Spleen (tissue), 11 donors: Measurements from ENCODE around the gene LITAF. TPM values are rescaled to one million over a fixed set of nuclear protein-coding genes. Genes with fewer than 3 reads are reported as not detected.
"Not testable (repeated sequence)": the region's sequence is repeated elsewhere in the genome, so short reads cannot be mapped to it uniquely, and the experiment has no call there.

ENCODE experiments used
- DNase-seq: peaks from one replicate; pipeline ENCODE4 v3.0.0-alpha.2; 2020
- H3K27ac ChIP-seq, 8 donors: fragments of 200-600 bp; sonication (generic) in 7 of 8; 1 replicate in 4 of 8; 2 replicates in 4 of 8; pipeline versions ENCODE4 v1.5.0 to v1.8.0; 2016 to 2021; ENCODE audit warnings: inconsistent platforms in 4 of 8, mild to moderate bottlenecking in 4 of 8, moderate library complexity in 1 of 8
- H3K27me3 ChIP-seq, 7 donors: fragments of 200-600 bp; sonication (generic) in 6 of 7; replicated peaks in 1 of 7; 1 replicate in 4 of 7; 2 replicates in 3 of 7; pipeline versions ENCODE4 v1.5.0 to v1.8.0; 2016 to 2021; ENCODE audit warnings: inconsistent platforms in 3 of 7, mild to moderate bottlenecking in 1 of 7
- H3K36me3 ChIP-seq, 6 donors: fragments of 200-600 bp; sonication (generic) in 5 of 6; 1 replicate in 4 of 6; 2 replicates in 2 of 6; pipeline versions ENCODE4 v1.5.0 to v1.8.0; 2016 to 2021; ENCODE audit warnings: inconsistent platforms in 2 of 6
- H3K4me1 ChIP-seq, 6 donors: fragments of 200-600 bp; sonication (generic) in 5 of 6; 1 replicate in 3 of 6; 2 replicates in 3 of 6; pipeline versions ENCODE4 v1.5.0 to v1.8.0; 2016 to 2021; ENCODE audit warnings: inconsistent platforms in 3 of 6
- H3K4me3 ChIP-seq, 8 donors: fragments of 200-600 bp; sonication (generic) in 7 of 8; 1 replicate in 4 of 8; 2 replicates in 4 of 8; pipeline versions ENCODE4 v1.5.0 to v1.8.0; 2016 to 2021; ENCODE audit warnings: inconsistent platforms in 4 of 8, mild to moderate bottlenecking in 4 of 8, moderate library complexity in 2 of 8
- H3K9me3 ChIP-seq, 8 donors: fragments of 200-600 bp; sonication (generic) in 7 of 8; 1 replicate in 4 of 8; 2 replicates in 4 of 8; pipeline versions ENCODE4 v1.5.0 to v1.8.0; 2016 to 2021; ENCODE audit warnings: inconsistent platforms in 4 of 8
- CTCF ChIP-seq, 11 experiments: fragments of 200-600 bp in 7 of 11; fragments of 450-650 bp in 4 of 11; sonication (generic) in 4 of 11; IDR thresholded peaks in 8 of 11; conservative IDR thresholded peaks in 3 of 11; 1 replicate in 7 of 11; 2 replicates in 4 of 11; pipeline versions ENCODE4 v1.4.0 to v1.8.0; 2016 to 2021; ENCODE audit warnings: antibody characterized with exemption in 11 of 11, inconsistent platforms in 4 of 11, mild to moderate bottlenecking in 1 of 11
- POLR2A ChIP-seq, 3 donors: fragments of 450-650 bp; IDR thresholded peaks; one replicate each; pipeline ENCODE4 v1.5.1; 2017; ENCODE audit warnings: antibody characterized with exemption in 3 of 3, mild to moderate bottlenecking in 1 of 3
- POLR2AphosphoS5 ChIP-seq, 3 donors: sonication (generic); formaldehyde crosslinking; IDR thresholded peaks; one replicate each; pipeline ENCODE4 v1.5.1; 2017; ENCODE audit warnings: antibody characterized with exemption in 3 of 3
- WGBS, 5 donors: extraction: QIAGEN DNeasy Blood & Tissue Kit in 3 of 5; methylation state at CpG; one replicate each; pipeline versions ENCODE4 v1.1.5 to v1.1.7; 2013 to 2018; 5-methylcytosine and 5-hydroxymethylcytosine counted together
- intact Hi-C: fragments of 100-400 bp; cut with DNase I; formaldehyde crosslinking; loops from one replicate; pipeline ENCODE4 v1.15.0; 2023; ENCODE audit warnings: low total_unique reads
- polyA plus RNA-seq, 3 donors: library from polyadenylated mRNA; stranded (reverse); fragments of 200-250 nt; gene quantifications; one replicate each; pipeline ENCODE4 v1.2.1, GENCODE V29; 2013
- total RNA-seq, 7 donors: library from RNA; depleted of rRNA in 3 of 7; stranded (reverse); fragments of >200 nt in 3 of 7; fragmentation: NEBNext Ultra II Directional in 4 of 7; extraction: Animal tissue kit (Norgen Biotek cat#: 25700) in 4 of 7; gene quantifications; one replicate each; pipeline versions ENCODE4 v1.1.0 to v1.2.1, GENCODE V29; 2016 to 2021
- donor health status: healthy with polysubstance abuse.
- donor health status: DM: no; HTN: no; CAD: no; lungs with moderate emphysema.
- donor health status: DM: no; HTN: no; CAD: no.
- donor health status: Bipolar disorder and iron deficiency.
- donor health status: healthy.
- donor health status: DM: no; HTN: no; CAD: no.
- donor health status: DM: yes; HTN: yes; CAD: no.

LITAF gene
- total and polyA plus RNA-seq, 10 donors, result 55.8 to 312 (median 162) TPM

GRCh38 chr16:11510178-11510973 is 76.3 kb downstream of the LITAF start:
- no peak for TF ChIP-seq POLR2A (IDR thresholded peaks at IDR 0.05)
- no peak for TF ChIP-seq POLR2AphosphoS5 (IDR thresholded peaks at IDR 0.05)
- TF ChIP-seq CTCF (IDR thresholded peaks at IDR 0.05 in 8 of 11, conservative IDR thresholded peaks at IDR 0.05 in 3 of 11), result no peak
- Histone ChIP-seq H3K4me1 (peaks cover 0 to 12% (median 3%) of the 10 kb centered on the region in 6 donors), H3K4me3 (no peak overlapping the region), H3K27ac (no peak overlapping the region), H3K9me3 (no peaks in the 10 kb centered on the region), H3K27me3 (no peaks in the 10 kb centered on the region), H3K36me3 (peaks cover 0 to 6% (median 0%) of the 10 kb centered on the region in 6 donors)
- DNase-seq, result no peak
- WGBS, 5 donors, result 62 to 75% (median 71%) methylated on average over 11 to 12 of the region's 12 CpGs
- intact Hi-C loops, result no loop called here

GRCh38 chr16:11507991-11508390 is 78.7 kb downstream of the LITAF start:
- WGBS, 5 donors, result 66 to 90% (median 80%) methylated on average over 3 of the region's 3 CpGs
- intact Hi-C loops, result no loop called here

GRCh38 chr16:11507350-11507749 is 79.4 kb downstream of the LITAF start:
- peaks cover 0 to 12% (median 3%) of the 10 kb centered on the region in 6 donors for H3K4me1 ChIP-seq
- peak overlapping the region in 1 of 8 donors; percentile 38 for H3K4me3 ChIP-seq
- no peak for DNase-seq
- intact Hi-C loops, result no loop called here
- H3K9me3 ChIP-seq, result no peaks in the 10 kb centered on the region
- WGBS, 5 donors, result 84 to 93% (median 86%) methylated on average over 7 of the region's 7 CpGs
- H3K27ac ChIP-seq, result peak overlapping the region in 1 of 8 donors; percentile 61
- peaks cover 0 to 6% (median 0%) of the 10 kb centered on the region in 6 donors for H3K36me3 ChIP-seq
- TF ChIP-seq CTCF (IDR thresholded peaks at IDR 0.05 in 8 of 11, conservative IDR thresholded peaks at IDR 0.05 in 3 of 11), result no peak
- no peak for TF ChIP-seq POLR2A (IDR thresholded peaks at IDR 0.05)
- no peak for TF ChIP-seq POLR2AphosphoS5 (IDR thresholded peaks at IDR 0.05)
- H3K27me3 ChIP-seq, result no peaks in the 10 kb centered on the region

More at GRCh38 chr16:11507991-11508390, 78.7 kb downstream of the LITAF start:
- Histone ChIP-seq H3K27me3 (no peaks in the 10 kb centered on the region), H3K9me3 (no peaks in the 10 kb centered on the region), H3K4me3 (no peak overlapping the region), H3K27ac (no peak overlapping the region), H3K4me1 (peaks cover 0 to 12% (median 3%) of the 10 kb centered on the region in 6 donors), H3K36me3 (peaks cover 0 to 6% (median 0%) of the 10 kb centered on the region in 6 donors)
- DNase-seq, result no peak
- TF ChIP-seq POLR2A (IDR thresholded peaks at IDR 0.05) (no peak), CTCF (IDR thresholded peaks at IDR 0.05 in 8 of 11, conservative IDR thresholded peaks at IDR 0.05 in 3 of 11) (no peak), POLR2AphosphoS5 (IDR thresholded peaks at IDR 0.05) (no peak)

GRCh38 chr16:11506741-11507305 is 79.9 kb downstream of the LITAF start:
- intact Hi-C loops, result no loop called here
- H3K9me3 ChIP-seq, result no peaks in the 10 kb centered on the region
- WGBS, 5 donors, result 31 to 42% (median 36%) methylated on average over 9 to 12 of the region's 12 CpGs
- H3K27me3 ChIP-seq, result no peaks in the 10 kb centered on the region
- peaks cover 0 to 6% (median 0%) of the 10 kb centered on the region in 6 donors for H3K36me3 ChIP-seq
- H3K4me3 ChIP-seq, result peak overlapping the region in 1 of 8 donors; percentile 38
- H3K4me1 ChIP-seq, result peaks cover 0 to 12% (median 3%) of the 10 kb centered on the region in 6 donors
- DNase-seq, result no peak
- TF ChIP-seq POLR2A (IDR thresholded peaks at IDR 0.05), result no peak
- peak in 7 of 11 experiments; percentile 9 to 35 (median 20) for TF ChIP-seq CTCF (IDR thresholded peaks at IDR 0.05 in 8 of 11, conservative IDR thresholded peaks at IDR 0.05 in 3 of 11)
- TF ChIP-seq POLR2AphosphoS5 (IDR thresholded peaks at IDR 0.05), result no peak
- peak overlapping the region in 2 of 8 donors; percentile 26 to 61 for H3K27ac ChIP-seq

GRCh38 chr16:11504261-11504660 is 82.5 kb downstream of the LITAF start:
- H3K9me3 ChIP-seq, H3K36me3 ChIP-seq, H3K4me3 ChIP-seq, intact Hi-C loops, H3K27ac ChIP-seq, DNase-seq, H3K27me3 ChIP-seq: not testable (repeated sequence)
- WGBS, 5 donors, result 65 to 94% (median 88%) methylated on average over 13 of the region's 13 CpGs
- peaks cover 0 to 16% (median 3%) of the 10 kb centered on the region in 6 donors for H3K4me1 ChIP-seq
